ENCODE measurements around the gene RHO. TPM values are rescaled to one million over a fixed set of nuclear protein-coding genes. Genes with fewer than 3 reads are reported as not detected.

RHO gene
- total RNA-seq, 1 experiment from 2014 or later, result not detected

GRCh38 chr3:129554356-129555152, 26.1 kb downstream of the RHO start:
- ATAC-seq, result 0 out of 2 replicates have a peak, but pooled peaks have one; percentile 22
- DNase-seq (ENCODE audit: low read depth, low spot score), result no peak
- no peak overlapping the region for H3K27ac ChIP-seq (ENCODE audit: low read length)
- BruUV-seq (replicated peaks), result no TSS peak
- ChIA-PET POLR2A (interaction anchor here (0.7 kb wide), 1 partner anchor 52 kb away, joined by 3 read pairs; no protein-coding TSS in a partner anchor), CTCF (no interaction called here)
- H3K4me1 ChIP-seq (ENCODE audit: control insufficient read depth, insufficient read depth, low read length), result peaks cover 11% of the 10 kb centered on the region
- H3K27me3 ChIP-seq (ENCODE audit: control insufficient read depth, insufficient read depth, low read length), result no peaks in the 10 kb centered on the region
- peaks cover 5% of the 10 kb centered on the region for H3K36me3 ChIP-seq (ENCODE audit: control insufficient read depth, insufficient read depth, low read length)
- no peak for TF ChIP-seq TCF7L2 (IDR thresholded peaks at IDR 0.05; ENCODE audit: low read depth, low read length)
- no peak for TF ChIP-seq REST (IDR thresholded peaks at IDR 0.05; ENCODE audit: insufficient read depth in 1 of 2, low read depth in 2 of 2, low read length in 1 of 2)
- TF ChIP-seq POLR2AphosphoS5 (IDR thresholded peaks at IDR 0.05; ENCODE audit: low read depth, low read length), result no peak
- TF ChIP-seq SIN3A (IDR thresholded peaks at IDR 0.05; ENCODE audit: borderline replicate concordance, insufficient read depth, low read depth, low read length), result no peak
- TF ChIP-seq CTCF (IDR thresholded peaks at IDR 0.05), result no peak
- in situ Hi-C loops (cut with HindIII; ENCODE audit: low pct_unique_long_range_greater_than_20kb, low sequenced_read_pairs) (no loop called here), intact Hi-C loops (cut with micrococcal nuclease; ENCODE audit: unreplicated experiment) (loop anchor here (5.0 kb wide), 1 partner anchor 62 kb away; no protein-coding TSS in a partner anchor)
- H3K9me3 ChIP-seq (ENCODE audit: control insufficient read depth, insufficient read depth, low read depth, low read length), result no peaks in the 10 kb centered on the region
- no peak overlapping the region for H3K4me3 ChIP-seq (ENCODE audit: low read depth in 2 of 2, low read length in 2 of 2)

- intact Hi-C loops (cut with micrococcal nuclease; ENCODE audit: unreplicated experiment), result loop anchor here (5.0 kb wide), 1 partner anchor 63 kb away; no protein-coding TSS in a partner anchor
- Histone ChIP-seq H3K27me3 (ENCODE audit: control insufficient read depth, insufficient read depth, low read length) (no peaks in the 10 kb centered on the region), H3K4me3 (ENCODE audit: low read depth in 2 of 2, low read length in 2 of 2) (no peak overlapping the region), H3K36me3 (ENCODE audit: control insufficient read depth, insufficient read depth, low read length) (peaks cover 5% of the 10 kb centered on the region), H3K9me3 (ENCODE audit: control insufficient read depth, insufficient read depth, low read depth, low read length) (no peaks in the 10 kb centered on the region), H3K27ac (ENCODE audit: low read length) (no peak overlapping the region), H3K4me1 (ENCODE audit: control insufficient read depth, insufficient read depth, low read length) (peaks cover 11% of the 10 kb centered on the region)
- ChIA-PET POLR2A (no interaction called here), CTCF (no interaction called here)
- in situ Hi-C loops (cut with HindIII; ENCODE audit: low pct_unique_long_range_greater_than_20kb, low sequenced_read_pairs), result no loop called here
- ATAC-seq, result no peak
- BruUV-seq (replicated peaks), result no TSS peak
- no peak for TF ChIP-seq SIN3A (IDR thresholded peaks at IDR 0.05; ENCODE audit: borderline replicate concordance, insufficient read depth, low read depth, low read length)
- TF ChIP-seq TCF7L2 (IDR thresholded peaks at IDR 0.05; ENCODE audit: low read depth, low read length), result no peak
- TF ChIP-seq REST (IDR thresholded peaks at IDR 0.05; ENCODE audit: insufficient read depth in 1 of 2, low read depth in 2 of 2, low read length in 1 of 2), result no peak
- no peak for TF ChIP-seq POLR2AphosphoS5 (IDR thresholded peaks at IDR 0.05; ENCODE audit: low read depth, low read length)
- no peak for DNase-seq (ENCODE audit: low read depth, low spot score)
These were observed 26.7 kb downstream of the RHO start for GRCh38 chr3:129555153-129555550.

Measured in Panc1 (cell line).